Testis (tissue), 2 donors: Measurements from ENCODE around the gene LRP8.

Source experiments
- CTCF ChIP-seq, 3 experiments: fragments of 450-650 bp in 2 of 3; fragments of 200-600 bp in 1 of 3; sonication (generic) in 1 of 3; IDR thresholded peaks; one replicate each; pipeline ENCODE4 v1.5.1; 2016 to 2019; ENCODE audit warnings: antibody characterized with exemption in 3 of 3, mild to moderate bottlenecking in 2 of 3, moderate library complexity in 1 of 3
- POLR2A ChIP-seq: fragments of 450-650 bp; IDR thresholded peaks from one replicate; pipeline ENCODE4 v1.6.1; 2017; ENCODE audit warnings: antibody characterized with exemption, mild to moderate bottlenecking, moderate library complexity

- TF ChIP-seq CTCF (IDR thresholded peaks at IDR 0.05), result no peak
- TF ChIP-seq POLR2A, result no peak
Measured at GRCh38 chr1:53332186-53332564, 4.3 kb upstream of the LRP8 start.
